Measurements from ENCODE around the gene SHLD3. TPM values are rescaled to one million over a fixed set of nuclear protein-coding genes. Genes with fewer than 3 reads are reported as not detected.

Gene SHLD3
- total RNA-seq, 1 experiment from 2014 or later: 2.8 TPM

DNA sequence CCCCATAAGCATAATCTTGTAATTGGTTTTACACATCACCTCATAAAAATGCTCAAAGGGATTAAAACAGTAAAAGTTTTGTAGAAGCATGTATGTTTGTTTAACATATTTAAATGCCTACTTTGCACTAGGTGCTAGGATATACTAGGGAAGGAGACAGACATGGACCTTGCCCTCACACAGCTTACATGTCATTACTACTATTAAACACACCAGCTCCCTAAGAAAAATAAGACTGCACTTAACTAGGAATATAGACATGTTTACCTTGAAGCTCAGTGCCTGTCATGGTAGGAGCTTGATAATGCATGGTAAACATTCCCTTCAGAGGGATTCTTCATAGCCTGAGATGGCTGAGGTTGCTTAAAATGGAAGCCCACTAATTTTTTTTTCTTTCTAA lies 6.2 kb downstream of the SHLD3 start:
- H2AFZ ChIP-seq (ENCODE audit: low read depth, low read length, poor library complexity, severe bottlenecking): no peak overlapping the region
- ChIA-PET CTCF (no interaction called here), RAD21 (ENCODE audit: low non-redundant PET in 1 of 2, low total read pairs in 2 of 2, uncharacterized antibody in 2 of 2, unreplicated experiment in 2 of 2) (no interaction called here), POLR2A (no interaction called here)
- H4K20me1 ChIP-seq (ENCODE audit: insufficient read depth): no peaks in the 10 kb centered on the region; the same call in 1 of the 2 replicates
- no peak overlapping the region for H3K27ac ChIP-seq (ENCODE audit: low read depth, low read length)
- no peak overlapping the region for H3K4me3 ChIP-seq (replicated peaks in 1 of 2; ENCODE audit: low read depth in 1 of 2, low read length in 2 of 2)
- DNase-seq (ENCODE audit: low read depth, low spot score) (no peak), ATAC-seq (no peak)
- H3K9me2 ChIP-seq (ENCODE audit: insufficient read depth): no peaks in the 10 kb centered on the region
- intact Hi-C loops (cut with micrococcal nuclease): no loop called here
- TF ChIP-seq YY1 (IDR thresholded peaks at IDR 0.05; ENCODE audit: extremely low read depth, insufficient replicate concordance, low read depth, low read length): no peak
- no peak for TF ChIP-seq SP1 (IDR thresholded peaks at IDR 0.05; ENCODE audit: low read depth)
- no peak for TF ChIP-seq EZH2phosphoT487 (IDR thresholded peaks at IDR 0.05; ENCODE audit: borderline replicate concordance)
- TF ChIP-seq, protein P1, sequence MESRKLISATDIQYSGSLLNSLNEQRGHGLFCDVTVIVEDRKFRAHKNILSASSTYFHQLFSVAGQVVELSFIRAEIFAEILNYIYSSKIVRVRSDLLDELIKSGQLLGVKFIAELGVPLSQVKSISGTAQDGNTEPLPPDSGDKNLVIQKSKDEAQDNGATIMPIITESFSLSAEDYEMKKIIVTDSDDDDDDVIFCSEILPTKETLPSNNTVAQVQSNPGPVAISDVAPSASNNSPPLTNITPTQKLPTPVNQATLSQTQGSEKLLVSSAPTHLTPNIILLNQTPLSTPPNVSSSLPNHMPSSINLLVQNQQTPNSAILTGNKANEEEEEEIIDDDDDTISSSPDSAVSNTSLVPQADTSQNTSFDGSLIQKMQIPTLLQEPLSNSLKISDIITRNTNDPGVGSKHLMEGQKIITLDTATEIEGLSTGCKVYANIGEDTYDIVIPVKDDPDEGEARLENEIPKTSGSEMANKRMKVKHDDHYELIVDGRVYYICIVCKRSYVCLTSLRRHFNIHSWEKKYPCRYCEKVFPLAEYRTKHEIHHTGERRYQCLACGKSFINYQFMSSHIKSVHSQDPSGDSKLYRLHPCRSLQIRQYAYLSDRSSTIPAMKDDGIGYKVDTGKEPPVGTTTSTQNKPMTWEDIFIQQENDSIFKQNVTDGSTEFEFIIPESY (IDR thresholded peaks at IDR 0.05; ENCODE audit: extremely low read depth, insufficient replicate concordance, low read length): no peak
- no peak for TF ChIP-seq JUND (IDR thresholded peaks at IDR 0.05)
- no peak for TF ChIP-seq ZNF274 (IDR thresholded peaks at IDR 0.05; ENCODE audit: low read depth, low read length)
- no peak for TF ChIP-seq REST (IDR thresholded peaks at IDR 0.05; ENCODE audit: low read depth)
- no peak for TF ChIP-seq CEBPB (IDR thresholded peaks at IDR 0.05; ENCODE audit: low read depth)
- no peak for TF ChIP-seq FOSL1 (IDR thresholded peaks at IDR 0.05; ENCODE audit: low read depth)
- no peak for TF ChIP-seq EGR1 (IDR thresholded peaks at IDR 0.05; ENCODE audit: low read depth)
- TF ChIP-seq ELF1 (IDR thresholded peaks at IDR 0.05; ENCODE audit: borderline replicate concordance, low read depth): no peak
- TF ChIP-seq POLR2AphosphoS5 (IDR thresholded peaks at IDR 0.05; ENCODE audit: low read depth, low read length): no peak
- TF ChIP-seq TCF7L2 (IDR thresholded peaks at IDR 0.05; ENCODE audit: borderline replicate concordance, extremely low read depth, insufficient read depth, insufficient read length): no peak
- TF ChIP-seq RAD21 (IDR thresholded peaks at IDR 0.05; ENCODE audit: low read depth): no peak
- no peak for TF ChIP-seq CBX3 (IDR thresholded peaks at IDR 0.05; ENCODE audit: low read depth)
- H3K9ac ChIP-seq (ENCODE audit: low read length): no peak overlapping the region
- no peak overlapping the region for H3K4me2 ChIP-seq (ENCODE audit: low read length)
- no peaks in the 10 kb centered on the region for H3K27me3 ChIP-seq (ENCODE audit: insufficient read depth, low read length)
- 0 out of 4 replicates have a peak, but pooled peaks cover 0 to under 1% of the 10 kb centered on the region in 2 experiments for H3K36me3 ChIP-seq (ENCODE audit: control insufficient read depth in 1 of 2, insufficient read depth in 2 of 2, low read length in 2 of 2)
- H3K9me3 ChIP-seq (ENCODE audit: control insufficient read depth in 1 of 2, insufficient read depth in 1 of 2, low read depth in 1 of 2, low read length in 2 of 2): no peaks in the 10 kb centered on the region
- BruUV-seq (replicated peaks): no TSS peak
- H3K4me1 ChIP-seq (ENCODE audit: control insufficient read depth in 1 of 2, insufficient read depth in 2 of 2, low read length in 2 of 2): peaks cover 0 to 3% of the 10 kb centered on the region in 2 experiments; a peak in 2 of 4 replicates
- peaks cover 35% of the 10 kb centered on the region for H3K79me2 ChIP-seq (ENCODE audit: insufficient read depth, low read length)
